Measurements from ENCODE around the gene TMEM213. TPM values are rescaled to one million over a fixed set of nuclear protein-coding genes. Genes with fewer than 3 reads are reported as not detected.

The TMEM213 gene
- total RNA-seq, 1 experiment from 2014 or later = not detected

DNA sequence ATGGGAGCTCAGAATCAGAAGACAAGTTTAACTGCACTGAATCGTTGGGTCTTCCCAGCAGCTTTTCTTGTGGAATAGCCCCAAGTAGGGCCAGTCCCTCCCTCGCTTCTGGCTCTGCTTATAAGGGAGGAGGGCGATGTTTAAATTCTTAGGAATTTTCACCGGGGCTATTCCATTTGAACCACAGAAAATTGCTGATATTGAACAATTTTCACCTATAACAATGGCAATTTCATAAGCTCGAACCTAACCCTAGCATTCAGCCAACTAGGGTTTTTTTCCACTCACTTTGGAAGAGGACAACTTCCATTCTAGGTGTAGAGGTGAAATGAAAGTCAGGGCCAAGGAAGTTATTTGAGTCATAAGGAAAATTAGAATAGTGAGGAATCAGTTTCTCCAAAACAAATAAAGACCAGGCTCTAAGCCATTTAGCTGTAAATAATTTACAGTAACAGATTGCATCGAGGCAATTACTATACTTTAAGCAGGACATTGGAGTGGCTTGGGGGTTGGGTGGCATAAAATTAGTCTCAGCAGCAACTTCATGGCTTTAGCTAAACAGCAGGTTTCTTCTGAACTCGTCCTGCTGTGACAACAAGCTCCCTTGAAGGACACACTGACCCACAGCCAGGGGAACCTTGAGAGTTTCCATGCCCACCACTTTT lies 1.7 kb downstream of the TMEM213 start:
- Histone ChIP-seq H3K4me3 (ENCODE audit: low read depth in 2 of 2, low read length in 2 of 2) (no peak overlapping the region), H3K9me3 (ENCODE audit: control insufficient read depth, insufficient read depth, low read depth, low read length) (no peaks in the 10 kb centered on the region), H3K36me3 (ENCODE audit: control insufficient read depth, insufficient read depth, low read length) (no peaks in the 10 kb centered on the region), H3K27ac (ENCODE audit: low read length) (no peak overlapping the region), H3K27me3 (ENCODE audit: control insufficient read depth, insufficient read depth, low read length) (no peaks in the 10 kb centered on the region), H3K4me1 (ENCODE audit: control insufficient read depth, insufficient read depth, low read length) (no peaks in the 10 kb centered on the region)
- no TSS peak for BruUV-seq (replicated peaks)
- ATAC-seq = no peak
- POLR2A ChIA-PET = no interaction called here
- DNase-seq (ENCODE audit: low read depth, low spot score) = no peak
- CTCF ChIA-PET = no interaction called here
- in situ Hi-C loops (cut with HindIII; ENCODE audit: low pct_unique_long_range_greater_than_20kb, low sequenced_read_pairs) = no loop called here
- TF ChIP-seq SIN3A (IDR thresholded peaks at IDR 0.05; ENCODE audit: borderline replicate concordance, insufficient read depth, low read depth, low read length) = no peak
- TF ChIP-seq, protein P1, sequence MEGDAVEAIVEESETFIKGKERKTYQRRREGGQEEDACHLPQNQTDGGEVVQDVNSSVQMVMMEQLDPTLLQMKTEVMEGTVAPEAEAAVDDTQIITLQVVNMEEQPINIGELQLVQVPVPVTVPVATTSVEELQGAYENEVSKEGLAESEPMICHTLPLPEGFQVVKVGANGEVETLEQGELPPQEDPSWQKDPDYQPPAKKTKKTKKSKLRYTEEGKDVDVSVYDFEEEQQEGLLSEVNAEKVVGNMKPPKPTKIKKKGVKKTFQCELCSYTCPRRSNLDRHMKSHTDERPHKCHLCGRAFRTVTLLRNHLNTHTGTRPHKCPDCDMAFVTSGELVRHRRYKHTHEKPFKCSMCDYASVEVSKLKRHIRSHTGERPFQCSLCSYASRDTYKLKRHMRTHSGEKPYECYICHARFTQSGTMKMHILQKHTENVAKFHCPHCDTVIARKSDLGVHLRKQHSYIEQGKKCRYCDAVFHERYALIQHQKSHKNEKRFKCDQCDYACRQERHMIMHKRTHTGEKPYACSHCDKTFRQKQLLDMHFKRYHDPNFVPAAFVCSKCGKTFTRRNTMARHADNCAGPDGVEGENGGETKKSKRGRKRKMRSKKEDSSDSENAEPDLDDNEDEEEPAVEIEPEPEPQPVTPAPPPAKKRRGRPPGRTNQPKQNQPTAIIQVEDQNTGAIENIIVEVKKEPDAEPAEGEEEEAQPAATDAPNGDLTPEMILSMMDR (IDR thresholded peaks at IDR 0.05) = no peak
- TF ChIP-seq, protein P2, sequence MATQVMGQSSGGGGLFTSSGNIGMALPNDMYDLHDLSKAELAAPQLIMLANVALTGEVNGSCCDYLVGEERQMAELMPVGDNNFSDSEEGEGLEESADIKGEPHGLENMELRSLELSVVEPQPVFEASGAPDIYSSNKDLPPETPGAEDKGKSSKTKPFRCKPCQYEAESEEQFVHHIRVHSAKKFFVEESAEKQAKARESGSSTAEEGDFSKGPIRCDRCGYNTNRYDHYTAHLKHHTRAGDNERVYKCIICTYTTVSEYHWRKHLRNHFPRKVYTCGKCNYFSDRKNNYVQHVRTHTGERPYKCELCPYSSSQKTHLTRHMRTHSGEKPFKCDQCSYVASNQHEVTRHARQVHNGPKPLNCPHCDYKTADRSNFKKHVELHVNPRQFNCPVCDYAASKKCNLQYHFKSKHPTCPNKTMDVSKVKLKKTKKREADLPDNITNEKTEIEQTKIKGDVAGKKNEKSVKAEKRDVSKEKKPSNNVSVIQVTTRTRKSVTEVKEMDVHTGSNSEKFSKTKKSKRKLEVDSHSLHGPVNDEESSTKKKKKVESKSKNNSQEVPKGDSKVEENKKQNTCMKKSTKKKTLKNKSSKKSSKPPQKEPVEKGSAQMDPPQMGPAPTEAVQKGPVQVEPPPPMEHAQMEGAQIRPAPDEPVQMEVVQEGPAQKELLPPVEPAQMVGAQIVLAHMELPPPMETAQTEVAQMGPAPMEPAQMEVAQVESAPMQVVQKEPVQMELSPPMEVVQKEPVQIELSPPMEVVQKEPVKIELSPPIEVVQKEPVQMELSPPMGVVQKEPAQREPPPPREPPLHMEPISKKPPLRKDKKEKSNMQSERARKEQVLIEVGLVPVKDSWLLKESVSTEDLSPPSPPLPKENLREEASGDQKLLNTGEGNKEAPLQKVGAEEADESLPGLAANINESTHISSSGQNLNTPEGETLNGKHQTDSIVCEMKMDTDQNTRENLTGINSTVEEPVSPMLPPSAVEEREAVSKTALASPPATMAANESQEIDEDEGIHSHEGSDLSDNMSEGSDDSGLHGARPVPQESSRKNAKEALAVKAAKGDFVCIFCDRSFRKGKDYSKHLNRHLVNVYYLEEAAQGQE (IDR thresholded peaks at IDR 0.05; ENCODE audit: insufficient read depth in 1 of 2, low read depth in 2 of 2, low read length in 1 of 2) = no peak
- TF ChIP-seq TCF7L2 (IDR thresholded peaks at IDR 0.05; ENCODE audit: low read depth, low read length) = no peak
- no peak for TF ChIP-seq POLR2AphosphoS5 (IDR thresholded peaks at IDR 0.05; ENCODE audit: low read depth, low read length)
- intact Hi-C loops (cut with micrococcal nuclease; ENCODE audit: unreplicated experiment) = no loop called here

DNA sequence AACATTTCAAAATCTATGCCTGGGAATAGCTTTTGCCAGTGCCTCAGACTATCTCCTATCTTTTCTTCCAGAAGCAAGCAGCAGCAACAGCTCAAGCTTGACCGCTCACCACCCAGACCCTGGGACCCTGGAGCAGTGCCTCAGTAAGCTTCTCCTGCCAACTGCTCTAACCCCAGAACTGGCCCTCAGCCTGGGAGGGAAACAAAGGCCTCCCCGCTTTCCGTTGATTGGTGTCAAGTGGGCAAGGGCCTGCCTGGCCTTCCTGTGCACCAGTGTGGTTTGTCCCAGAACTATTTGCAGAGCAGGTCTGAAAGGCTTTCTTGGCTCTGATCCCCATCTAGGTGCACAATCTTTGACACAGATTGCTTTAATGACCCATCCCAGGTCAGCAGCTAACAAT lies 3.5 kb downstream of the TMEM213 start:
- POLR2A ChIA-PET = interaction anchor here (0.6 kb wide), 1 partner anchor 399 kb away, joined by 14 read pairs; no protein-coding TSS in a partner anchor
- BruUV-seq (replicated peaks) = no TSS peak
- H3K27ac ChIP-seq (ENCODE audit: low read length) = no peak overlapping the region

More for the DNA sequence above, 3.5 kb downstream of the TMEM213 start:
- H3K9me3 ChIP-seq (ENCODE audit: control insufficient read depth, insufficient read depth, low read depth, low read length) = no peaks in the 10 kb centered on the region
- in situ Hi-C loops (cut with HindIII; ENCODE audit: low pct_unique_long_range_greater_than_20kb, low sequenced_read_pairs) (no loop called here), intact Hi-C loops (cut with micrococcal nuclease; ENCODE audit: unreplicated experiment) (no loop called here)
- H3K36me3 ChIP-seq (ENCODE audit: control insufficient read depth, insufficient read depth, low read length) = no peaks in the 10 kb centered on the region
- no peak overlapping the region for H3K4me3 ChIP-seq (ENCODE audit: low read depth in 2 of 2, low read length in 2 of 2)
- TF ChIP-seq TCF7L2 (IDR thresholded peaks at IDR 0.05; ENCODE audit: low read depth, low read length) = no peak
- TF ChIP-seq, protein P1 (IDR thresholded peaks at IDR 0.05) = no peak
- no peak for TF ChIP-seq SIN3A (IDR thresholded peaks at IDR 0.05; ENCODE audit: borderline replicate concordance, insufficient read depth, low read depth, low read length)
- no peak for TF ChIP-seq POLR2AphosphoS5 (IDR thresholded peaks at IDR 0.05; ENCODE audit: low read depth, low read length)
- TF ChIP-seq, protein P2 (IDR thresholded peaks at IDR 0.05; ENCODE audit: insufficient read depth in 1 of 2, low read depth in 2 of 2, low read length in 1 of 2) = no peak
- DNase-seq (ENCODE audit: low read depth, low spot score) = no peak
- H3K4me1 ChIP-seq (ENCODE audit: control insufficient read depth, insufficient read depth, low read length) = no peaks in the 10 kb centered on the region
- CTCF ChIA-PET = no interaction called here
- H3K27me3 ChIP-seq (ENCODE audit: control insufficient read depth, insufficient read depth, low read length) = no peaks in the 10 kb centered on the region
- ATAC-seq = no peak
